Femur (tissue), 1 donor: ENCODE results near the gene NCOA6.
A peak's percentile ranks its signal among the peaks of the same experiment; 100 is the strongest.

Source experiments
- DNase-seq: peaks from one replicate; pipeline ENCODE4 v3.0.0-alpha.2; 2017

NCOA6 gene

GRCh38 chr20:34703424-34704176 is 121.9 kb downstream of the NCOA6 start:
- DNase-seq: peak; percentile 62

GRCh38 chr20:34703061-34703423 is 122.4 kb downstream of the NCOA6 start:
- DNase-seq: no peak

GRCh38 chr20:34701405-34702085 is 123.9 kb downstream of the NCOA6 start:
- no peak for DNase-seq

- no peak for DNase-seq
Measured at GRCh38 chr20:34693414-34693813, 132.0 kb downstream of the NCOA6 start.

GRCh38 chr20:34691838-34692237 is 133.6 kb downstream of the NCOA6 start:
- DNase-seq: no peak

GRCh38 chr20:34689486-34689885 is 136.0 kb downstream of the NCOA6 start:
- DNase-seq: no peak

- DNase-seq: no peak
Measured at GRCh38 chr20:34683667-34684066, 141.8 kb downstream of the NCOA6 start.

GRCh38 chr20:34680586-34681175 is 144.8 kb downstream of the NCOA6 start:
- no peak for DNase-seq

- DNase-seq: peak; percentile 97
Measured at GRCh38 chr20:34676642-34677373, 148.6 kb downstream of the NCOA6 start, which contains the start of gene PIGU. TSS of gene PIGU (minus strand) at chr20:34677092. CDS start at chr20:34677085, 7 bp downstream.

- DNase-seq: no peak
Measured at GRCh38 chr20:34675993-34676641, 149.3 kb downstream of the NCOA6 start.

- no peak for DNase-seq
Measured at GRCh38 chr20:34675561-34675960, 149.9 kb downstream of the NCOA6 start.

GRCh38 chr20:34673412-34673811 is 152.0 kb downstream of the NCOA6 start:
- DNase-seq: no peak

GRCh38 chr20:34669094-34669493 is 156.4 kb downstream of the NCOA6 start:
- DNase-seq: no peak
